Stimulated activated naive CD4-positive, alpha-beta T cell treated with Interleukin-2 at 50 U/mL for 16 hours (primary cell): ENCODE data around the gene SPAG9.
"Not testable (repeated sequence)": the region's sequence is repeated elsewhere in the genome, so short reads cannot be mapped to it uniquely, and the experiment has no call there.

Source experiments
- DNase-seq: peaks from one replicate; lab custom pipeline; 2025; lab: John Stamatoyannopoulos, UW

SPAG9 gene

GRCh38 chr17:50953831-50954601 lies 166.7 kb downstream of the SPAG9 start:
- DNase-seq: no peak

GRCh38 chr17:50953518-50953830 lies 167.2 kb downstream of the SPAG9 start:
- DNase-seq: no peak

DNA sequence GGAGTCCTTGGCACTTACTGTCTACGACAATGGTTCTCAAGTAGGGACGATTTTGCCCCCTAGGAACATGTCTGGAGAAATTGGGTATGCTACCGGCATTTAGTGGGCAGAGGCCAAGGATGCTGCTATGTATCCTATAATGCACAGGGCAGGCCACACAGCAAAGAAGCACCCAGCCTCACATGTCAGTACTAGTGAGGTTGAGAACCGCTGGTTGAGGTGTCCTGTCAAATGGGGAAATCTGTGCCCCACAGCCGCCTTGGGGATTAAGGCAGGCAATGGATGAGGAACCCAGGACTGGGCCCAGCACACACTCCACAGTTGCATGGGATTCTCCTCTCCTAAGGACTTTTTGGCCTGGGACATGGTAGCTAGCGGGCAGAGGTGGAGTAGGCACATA lies 167.8 kb downstream of the SPAG9 start:
- no peak for DNase-seq

DNA sequence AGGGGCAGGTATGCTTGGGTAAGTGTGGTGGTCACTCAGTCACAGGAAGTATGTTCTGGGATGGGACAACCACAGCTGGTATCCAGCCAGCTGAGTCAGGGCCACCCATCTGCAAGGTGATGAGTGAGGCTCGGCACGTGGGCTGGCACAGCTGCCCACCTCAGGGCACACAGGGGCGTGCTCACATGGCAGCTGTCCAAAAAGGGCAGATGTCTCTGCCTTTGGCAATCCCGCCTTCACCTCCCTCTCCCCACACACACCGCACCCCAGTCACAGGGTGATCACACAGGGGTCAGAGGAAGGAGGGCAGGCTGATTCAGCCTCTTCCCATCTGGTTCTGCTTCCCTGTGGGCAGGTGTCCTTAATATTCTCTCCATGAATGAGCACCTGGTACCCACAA lies 168.7 kb downstream of the SPAG9 start:
- DNase-seq: no peak

GRCh38 chr17:50949989-50950877 lies 170.4 kb downstream of the SPAG9 start:
- DNase-seq: peak; percentile 30

DNA sequence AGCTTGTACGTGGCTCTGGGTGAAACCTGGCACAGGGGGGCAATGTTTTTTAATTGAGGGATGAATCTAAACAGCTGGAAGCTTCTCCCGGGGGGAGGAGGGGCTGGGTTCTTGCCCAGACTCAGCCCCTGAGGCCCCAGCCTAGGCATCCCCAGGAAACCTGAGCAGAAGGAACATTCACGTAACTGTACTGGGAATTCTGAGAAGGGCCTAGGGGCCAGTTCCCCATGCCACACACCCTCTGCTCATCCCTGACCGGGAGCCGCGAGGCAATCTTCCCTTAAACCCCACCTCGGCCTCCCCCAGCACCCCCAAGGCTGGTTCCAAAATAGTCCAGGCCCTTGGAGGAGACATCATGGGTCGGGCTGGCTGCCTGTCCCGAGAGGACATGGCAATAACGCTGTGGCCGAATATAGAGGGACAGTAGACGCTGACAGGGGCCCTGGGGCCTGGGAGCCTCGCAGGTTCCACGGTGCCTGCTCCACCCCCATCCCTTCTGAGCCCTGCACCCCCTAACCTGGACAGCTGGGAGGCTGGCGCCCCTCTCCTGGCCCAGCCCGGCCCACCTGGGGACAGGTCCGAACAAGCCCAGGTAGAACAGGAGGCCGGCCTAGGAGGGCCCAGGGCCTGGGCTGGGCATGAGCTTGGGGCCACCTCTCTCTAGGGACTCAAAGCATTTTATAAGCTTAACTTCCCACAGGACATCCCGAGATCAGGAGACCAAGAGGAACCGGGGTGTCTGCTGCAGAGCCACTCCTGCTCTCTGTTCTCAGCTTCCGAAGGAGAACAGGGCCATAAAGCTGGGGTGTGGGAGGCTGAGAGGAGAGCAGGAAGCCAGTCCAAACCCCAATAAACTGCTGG lies 171.3 kb downstream of the SPAG9 start:
- DNase-seq: no peak

- DNase-seq: no peak
These were observed 172.0 kb downstream of the SPAG9 start for GRCh38 chr17:50948711-50949110.

DNA sequence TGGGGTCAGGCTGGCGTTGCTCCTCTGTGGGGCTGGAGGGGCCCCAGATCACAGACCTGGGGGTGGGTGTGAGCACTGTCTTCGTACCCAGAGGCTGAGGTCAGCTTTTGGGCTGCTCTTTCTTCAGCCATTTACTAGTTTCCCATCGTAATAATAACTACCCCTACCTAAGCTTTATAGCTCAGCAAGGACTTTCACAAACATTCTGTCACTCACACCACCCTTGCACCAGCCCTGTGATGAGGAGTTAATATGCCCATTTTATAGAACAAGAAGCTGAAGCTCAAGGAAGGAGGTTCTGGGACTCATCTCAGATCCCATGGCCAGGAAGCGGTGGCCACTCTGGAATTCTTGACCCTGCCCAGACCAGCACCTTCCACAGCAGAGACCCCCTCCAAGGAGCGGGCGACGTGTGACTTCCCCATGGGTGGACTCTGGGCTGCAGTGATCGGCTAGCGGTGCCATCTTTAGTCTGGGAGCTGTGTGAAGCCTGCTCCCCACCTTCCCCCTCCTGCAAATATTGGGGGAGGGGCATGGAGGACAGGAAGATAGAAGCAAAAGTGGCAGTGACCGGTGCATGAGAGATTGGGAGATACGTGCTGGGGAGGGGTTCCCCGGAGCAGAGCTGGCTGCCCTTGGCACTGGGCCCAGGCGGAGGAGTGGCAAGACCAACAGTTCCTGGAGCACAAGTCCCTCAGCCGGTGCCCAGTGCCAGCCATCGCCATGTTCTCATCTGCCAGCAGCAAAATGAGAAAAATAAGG lies 172.7 kb downstream of the SPAG9 start:
- no peak for DNase-seq

DNA sequence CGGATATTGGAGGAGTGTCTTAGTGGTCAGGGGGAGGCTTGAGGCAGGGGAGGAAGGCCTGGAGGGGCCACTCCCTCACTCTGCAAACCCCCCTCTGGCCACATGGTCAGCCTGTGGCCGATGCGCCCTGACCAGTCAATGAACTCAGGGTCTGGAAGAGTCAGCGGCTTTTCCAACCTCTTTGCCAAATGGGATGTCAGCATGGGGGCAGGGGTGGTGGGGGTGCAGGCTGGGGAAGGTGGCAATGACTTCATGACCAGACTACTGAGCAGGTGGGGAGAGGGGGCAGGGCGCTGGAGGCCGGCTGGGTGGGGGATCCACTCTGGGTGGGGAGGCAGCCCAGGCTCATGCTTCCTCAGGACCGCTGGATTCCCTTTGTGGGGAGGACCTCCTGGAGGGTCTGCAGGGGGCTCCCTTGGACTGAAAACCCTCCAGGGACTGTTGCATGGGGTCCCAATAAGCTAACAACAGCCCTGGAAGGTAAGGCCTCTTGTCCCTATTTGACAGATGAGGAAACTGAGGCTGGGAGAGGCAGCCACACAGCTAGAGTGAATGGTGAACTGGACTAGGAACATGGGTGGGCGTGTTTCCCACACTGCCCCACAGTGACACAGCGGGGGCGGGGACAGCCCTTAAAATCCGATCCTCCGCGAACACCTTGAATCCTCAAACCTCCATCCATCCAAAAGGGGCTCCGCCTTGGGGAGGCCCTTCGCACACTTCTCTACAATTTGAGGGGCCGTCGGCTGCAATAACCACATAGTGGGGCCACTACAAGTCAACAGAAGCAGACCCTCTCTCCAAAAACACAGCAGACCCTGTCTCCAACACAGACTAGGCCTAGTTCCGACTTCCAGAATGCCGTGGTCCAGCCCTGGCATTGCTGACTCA lies 173.5 kb downstream of the SPAG9 start:
- no peak for DNase-seq

DNA sequence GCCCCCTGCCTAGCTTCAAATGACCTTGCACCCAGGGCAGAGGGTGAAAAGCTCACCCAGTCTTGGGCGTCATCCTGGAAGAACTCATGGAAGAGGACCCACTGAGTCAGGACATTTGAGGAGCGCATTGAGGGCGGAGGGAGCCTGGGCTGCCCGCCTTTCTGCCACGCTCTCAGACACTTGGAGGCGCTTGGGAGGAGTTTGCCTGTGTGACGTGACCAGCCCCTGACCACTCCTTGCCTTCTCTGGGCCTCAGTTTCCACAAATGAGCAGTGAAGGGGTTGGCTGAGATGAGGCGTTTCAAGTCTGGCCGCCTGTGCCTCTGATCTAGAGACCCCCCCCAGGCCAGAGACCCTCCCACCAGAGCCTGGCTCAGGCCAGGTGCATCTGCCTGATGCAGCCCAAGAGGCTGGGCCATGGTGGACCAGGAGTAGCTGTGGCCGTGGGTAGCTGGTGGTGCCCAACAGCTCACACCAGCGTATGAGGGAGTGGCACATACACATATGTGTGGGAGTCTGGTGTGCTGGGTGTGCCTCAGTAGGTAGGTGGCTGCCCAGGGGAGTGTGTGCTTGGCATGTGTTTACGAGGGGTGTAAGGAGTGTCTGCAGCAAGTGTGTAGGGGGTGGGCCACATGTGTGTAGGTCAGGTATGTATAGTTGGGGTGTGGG lies 174.3 kb downstream of the SPAG9 start:
- no peak for DNase-seq

GRCh38 chr17:50945779-50946222 lies 174.9 kb downstream of the SPAG9 start:
- DNase-seq: no peak

- no peak for DNase-seq
These were observed 175.6 kb downstream of the SPAG9 start for GRCh38 chr17:50944902-50945720.

GRCh38 chr17:50944054-50944901 lies 176.4 kb downstream of the SPAG9 start:
- DNase-seq: peak; percentile 73

- DNase-seq: no peak
These were observed 177.1 kb downstream of the SPAG9 start for GRCh38 chr17:50943575-50943933.

DNA sequence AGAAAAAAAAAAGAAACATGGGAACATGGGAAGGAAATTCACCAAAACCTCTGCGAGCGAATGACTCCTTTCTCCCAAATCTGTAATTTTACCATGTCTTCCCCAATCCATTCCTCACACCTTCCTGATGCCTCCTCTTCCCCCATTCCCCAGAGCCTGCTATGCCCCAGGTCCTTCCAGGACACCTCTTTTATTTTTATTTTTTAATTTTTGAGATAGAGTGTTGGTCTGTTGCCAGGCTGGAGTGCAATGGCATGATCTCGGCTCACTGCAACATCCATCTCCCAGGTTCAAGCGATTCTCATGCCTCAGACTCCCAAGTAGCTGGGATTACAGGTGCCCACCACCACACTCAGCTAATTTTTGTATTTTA lies 179.0 kb downstream of the SPAG9 start:
- DNase-seq: not testable (repeated sequence)

DNA sequence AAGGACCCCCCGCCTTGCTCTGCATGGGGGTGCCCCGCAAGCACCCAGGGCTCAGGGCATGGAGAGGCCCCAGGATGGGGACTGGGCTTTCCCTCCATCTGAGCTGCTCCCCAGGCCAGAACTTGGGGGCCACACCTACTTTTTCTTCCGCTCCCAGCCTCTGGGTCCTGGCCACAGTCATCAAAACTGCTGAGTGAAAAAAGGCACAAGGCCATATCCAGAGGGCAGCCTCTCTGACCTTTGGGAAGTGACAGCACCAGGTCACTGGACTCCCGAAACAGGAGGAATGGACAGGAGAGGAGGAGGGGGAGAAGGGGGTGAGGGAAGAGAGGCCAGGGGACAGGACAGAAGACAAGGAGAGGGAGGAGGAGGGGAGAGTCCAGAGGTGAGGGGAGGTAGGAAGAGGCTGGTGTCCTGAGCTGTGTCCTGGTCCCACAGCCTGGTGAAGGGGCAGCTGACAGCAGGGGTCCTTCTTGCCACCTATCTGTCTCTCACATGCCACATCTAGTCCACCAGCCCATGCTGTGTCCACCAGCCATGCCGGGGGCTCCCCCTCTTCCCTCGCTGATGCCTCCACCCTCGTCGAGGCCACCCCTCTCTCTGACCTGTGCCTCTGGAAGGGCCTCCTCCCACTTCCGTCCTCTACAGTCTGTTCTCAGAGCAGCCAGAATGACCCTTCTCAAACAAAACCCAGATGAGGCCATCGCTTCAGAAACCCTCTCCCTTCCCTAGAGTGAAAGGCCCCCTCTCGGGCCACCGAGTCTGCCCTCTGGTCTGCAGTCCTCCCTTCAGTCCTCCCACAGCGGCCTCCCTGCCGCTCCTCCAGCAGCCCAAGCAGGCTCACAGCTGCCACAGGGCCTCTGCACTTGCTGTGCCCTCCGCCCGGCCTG lies 180.6 kb downstream of the SPAG9 start:
- no peak for DNase-seq

GRCh38 chr17:50939542-50939794 lies 181.2 kb downstream of the SPAG9 start:
- DNase-seq: no peak
